Smooth muscle cell (in vitro differentiated cells): Measurements from ENCODE around the gene AIMP2. TPM values are rescaled to one million over a fixed set of nuclear protein-coding genes. Genes with fewer than 3 reads are reported as not detected.
A peak's percentile ranks its signal among the peaks of the same experiment; 100 is the strongest.
"Not testable (repeated sequence)": the region's sequence is repeated elsewhere in the genome, so short reads cannot be mapped to it uniquely, and the experiment has no call there.

Source experiments
- DNase-seq: peaks from one replicate; lab custom pipeline; 2025; ENCODE audit not compliant: unreplicated experiment; lab: John Stamatoyannopoulos, UW
- H2AFZ ChIP-seq: fragments of 200-600 bp; sonication (generic); 2 replicates; pipeline ENCODE4 v1.6.0; 2016; ENCODE audit warnings: antibody characterized with exemption, low read depth, mild to moderate bottlenecking
- H3F3A ChIP-seq: fragments of 200-600 bp; sonication (generic); 2 replicates; pipeline ENCODE4 v1.6.0; 2017; ENCODE audit warnings: antibody characterized with exemption, low read depth
- H3K27ac ChIP-seq: fragments of 200-600 bp; sonication (generic); 2 replicates; pipeline ENCODE4 v1.5.1; 2016; ENCODE audit warnings: low read depth, mild to moderate bottlenecking
- H3K27me3 ChIP-seq: fragments of 200-600 bp; sonication (generic); 2 replicates; pipeline ENCODE4 v1.6.1; 2016; ENCODE audit warnings: low read depth, mild to moderate bottlenecking
- H3K36me3 ChIP-seq: fragments of 200-600 bp; sonication (generic); 2 replicates; pipeline ENCODE4 v1.5.1; 2016; ENCODE audit warnings: low read depth
- H3K4me1 ChIP-seq: fragments of 200-600 bp; sonication (generic); 2 replicates; pipeline ENCODE4 v1.5.1; 2016; ENCODE audit warnings: low read depth
- H3K4me2 ChIP-seq: fragments of 200-600 bp; sonication (generic); 2 replicates; pipeline ENCODE4 v1.6.0; 2016; ENCODE audit warnings: mild to moderate bottlenecking
- H3K4me3 ChIP-seq: fragments of 200-600 bp; sonication (generic); 2 replicates; pipeline ENCODE4 v1.5.1; 2016; ENCODE audit warnings: mild to moderate bottlenecking
- H3K79me2 ChIP-seq: fragments of 200-600 bp; sonication (generic); 2 replicates; pipeline ENCODE4 v1.6.0; 2016; ENCODE audit warnings: low read depth, mild to moderate bottlenecking
- H3K9ac ChIP-seq: fragments of 200-600 bp; sonication (generic); 2 replicates; pipeline ENCODE4 v1.6.0; 2016; ENCODE audit warnings: low read depth
- H3K9me3 ChIP-seq: fragments of 200-600 bp; sonication (generic); replicated peaks from 2 replicates; pipeline ENCODE4 v1.5.1; 2016; ENCODE audit warnings: low read depth
- H4K20me1 ChIP-seq: fragments of 200-600 bp; sonication (generic); 2 replicates; pipeline ENCODE4 v1.6.0; 2016; ENCODE audit warnings: low read depth
- WGBS: methylation state at CpG from one replicate; pipeline ENCODE4 v1.1.7; 2016; ENCODE audit warnings: low lambda C conversion rate; 5-methylcytosine and 5-hydroxymethylcytosine counted together
- polyA plus RNA-seq: library from polyadenylated mRNA; unstranded; fragments of >200 nt; fragmentation: Nextera tagmentation; extraction: Ambion mirVana; gene quantifications from 2 replicates; pipeline ENCODE4 v1.2.1, GENCODE V29; 2016
- total RNA-seq: library from RNA; depleted of rRNA; stranded (reverse); fragments of >200 nt; gene quantifications from 2 replicates; pipeline ENCODE4 v1.2.3, GENCODE V29; 2014
- TF ChIP-seq, protein P1 (sequence below): fragments of 200-600 bp; sonication (generic); IDR thresholded peaks from 2 replicates; pipeline ENCODE4 v1.5.1; 2017; ENCODE audit warnings: borderline replicate concordance, mild to moderate bottlenecking, antibody characterized with exemption; ENCODE audit not compliant: insufficient read depth, poor library complexity, severe bottlenecking

Gene AIMP2
- 28.5 and 43.7 TPM in 2 replicates for total RNA-seq
- polyA plus RNA-seq: 30.1 and 43.4 TPM in 2 replicates

GRCh38 chr7:6008668-6009611 lies at the start of gene AIMP2, which contains the start of gene PMS2:
AIMP2 (plus strand) TSS chr7:6009272; CDS start chr7:6009364, 92 bp downstream.
PMS2 (minus strand) TSS chr7:6009049; CDS start chr7:6009019, 30 bp downstream.
- 1% methylated on average over 69 of the region's 84 CpGs for WGBS
- H4K20me1 ChIP-seq: no peaks in the 10 kb centered on the region
- H3K79me2 ChIP-seq: peaks cover 57% of the 10 kb centered on the region
- H3K9me3 ChIP-seq: no peaks in the 10 kb centered on the region
- H3K9ac ChIP-seq: peak within 1 kb of the TSS; percentile 73
- peak within 1 kb of the TSS; percentile 85 for H3K4me2 ChIP-seq
- H3K4me1 ChIP-seq: peaks cover 3% of the 10 kb centered on the region
- no peaks in the 10 kb centered on the region for H3K27me3 ChIP-seq
- H3K4me3 ChIP-seq: peak within 1 kb of the TSS; percentile 70
- no peaks in the 10 kb centered on the region for H3K36me3 ChIP-seq
- peak; percentile 91 for DNase-seq
- TF ChIP-seq, protein P1, sequence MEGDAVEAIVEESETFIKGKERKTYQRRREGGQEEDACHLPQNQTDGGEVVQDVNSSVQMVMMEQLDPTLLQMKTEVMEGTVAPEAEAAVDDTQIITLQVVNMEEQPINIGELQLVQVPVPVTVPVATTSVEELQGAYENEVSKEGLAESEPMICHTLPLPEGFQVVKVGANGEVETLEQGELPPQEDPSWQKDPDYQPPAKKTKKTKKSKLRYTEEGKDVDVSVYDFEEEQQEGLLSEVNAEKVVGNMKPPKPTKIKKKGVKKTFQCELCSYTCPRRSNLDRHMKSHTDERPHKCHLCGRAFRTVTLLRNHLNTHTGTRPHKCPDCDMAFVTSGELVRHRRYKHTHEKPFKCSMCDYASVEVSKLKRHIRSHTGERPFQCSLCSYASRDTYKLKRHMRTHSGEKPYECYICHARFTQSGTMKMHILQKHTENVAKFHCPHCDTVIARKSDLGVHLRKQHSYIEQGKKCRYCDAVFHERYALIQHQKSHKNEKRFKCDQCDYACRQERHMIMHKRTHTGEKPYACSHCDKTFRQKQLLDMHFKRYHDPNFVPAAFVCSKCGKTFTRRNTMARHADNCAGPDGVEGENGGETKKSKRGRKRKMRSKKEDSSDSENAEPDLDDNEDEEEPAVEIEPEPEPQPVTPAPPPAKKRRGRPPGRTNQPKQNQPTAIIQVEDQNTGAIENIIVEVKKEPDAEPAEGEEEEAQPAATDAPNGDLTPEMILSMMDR: no peak
- H2AFZ ChIP-seq: peak within 1 kb of the TSS; percentile 84
- peak within 1 kb of the TSS; percentile 79 for H3K27ac ChIP-seq
- H3F3A ChIP-seq: peaks cover 4% of the 10 kb centered on the region

DNA sequence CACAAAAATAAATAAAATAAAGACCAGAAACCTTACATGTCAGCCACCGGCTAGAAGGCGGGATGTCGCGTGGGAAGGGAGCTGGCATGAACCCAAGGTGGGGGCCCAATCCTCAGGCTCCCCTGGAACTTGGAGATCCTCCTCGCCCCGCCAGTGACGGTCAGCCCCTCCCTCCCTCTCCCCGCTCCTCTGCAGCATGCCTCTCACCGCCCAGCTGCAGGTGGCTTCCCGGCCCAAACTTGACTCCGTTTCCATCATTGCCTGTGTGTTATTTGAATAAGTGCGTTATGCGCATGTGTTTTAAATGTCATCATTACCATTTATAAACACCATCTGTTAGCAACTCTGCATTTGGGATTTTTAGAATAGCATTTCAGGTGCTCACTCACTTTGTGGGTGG lies 45.9 kb upstream of the AIMP2 start:
- H4K20me1 ChIP-seq, H2AFZ ChIP-seq, H3K9me3 ChIP-seq, H3K27me3 ChIP-seq, H3K9ac ChIP-seq, H3K36me3 ChIP-seq, H3F3A ChIP-seq, H3K4me3 ChIP-seq, H3K79me2 ChIP-seq, H3K4me1 ChIP-seq, H3K27ac ChIP-seq, H3K4me2 ChIP-seq, DNase-seq: not testable (repeated sequence)
- WGBS: no CpG with 5 or more reads among the region's 13 CpGs

GRCh38 chr7:5963810-5964209 lies 45.3 kb upstream of the AIMP2 start:
- WGBS: 75% methylated on average over 5 of the region's 7 CpGs
- not testable (repeated sequence) for H3K27ac ChIP-seq

DNA sequence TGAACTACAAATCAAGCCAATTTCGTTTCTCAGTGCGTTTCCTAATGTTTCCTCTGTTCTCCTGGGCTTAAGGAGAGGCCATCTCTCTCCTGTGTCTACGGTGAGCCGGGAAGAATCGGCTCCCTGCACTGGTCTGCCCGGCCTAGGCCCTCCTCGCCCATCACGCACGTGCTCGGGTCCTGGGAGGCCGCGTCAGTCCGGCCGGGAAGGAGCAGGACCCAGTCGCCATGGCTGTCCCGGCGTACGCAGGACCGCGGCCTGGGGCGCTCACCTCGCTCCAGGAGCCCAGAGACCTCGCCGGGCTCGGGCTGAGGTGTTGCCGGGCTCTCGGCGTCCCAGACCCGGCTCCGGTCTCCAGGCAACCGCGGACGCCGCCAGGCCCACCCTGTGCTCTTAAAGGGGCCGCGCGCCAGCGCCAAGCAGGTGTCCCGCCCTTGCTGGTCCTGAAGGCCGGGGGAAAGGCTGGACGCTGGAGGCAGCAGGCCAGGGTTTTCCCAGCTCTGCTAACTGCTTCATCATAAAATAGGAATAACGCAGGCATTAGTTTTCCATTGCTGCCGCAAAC lies 38.6 kb upstream of the AIMP2 start, which contains the start of gene RSPH10B:
TSS of gene RSPH10B (minus strand) at position 343 of the 565 bp plus-strand sequence. CDS start 3,573 bp downstream, outside the sequence.
- not testable (repeated sequence) for H3K4me1 ChIP-seq, H3K9me3 ChIP-seq, H3K36me3 ChIP-seq, H2AFZ ChIP-seq, H3K9ac ChIP-seq, H3K4me3 ChIP-seq, H3F3A ChIP-seq, DNase-seq, H3K27ac ChIP-seq, H3K27me3 ChIP-seq, H4K20me1 ChIP-seq, H3K79me2 ChIP-seq
- 6% methylated on average over 30 of the region's 43 CpGs for WGBS
- peak within 1 kb of the TSS; percentile 73 for H3K4me2 ChIP-seq

More at GRCh38 chr7:5963810-5964209, 45.3 kb upstream of the AIMP2 start:
- not testable (repeated sequence) for H3K9ac ChIP-seq, H3K79me2 ChIP-seq, H3K4me2 ChIP-seq, H2AFZ ChIP-seq, H3K4me1 ChIP-seq, H3K27me3 ChIP-seq, DNase-seq, H3F3A ChIP-seq, H3K36me3 ChIP-seq, H4K20me1 ChIP-seq, H3K9me3 ChIP-seq, H3K4me3 ChIP-seq

GRCh38 chr7:5973580-5973979 lies 35.5 kb upstream of the AIMP2 start:
- H2AFZ ChIP-seq: not testable (repeated sequence)
- WGBS: no CpG with 5 or more reads among the region's 8 CpGs

GRCh38 chr7:5979680-5980314 lies 29.3 kb upstream of the AIMP2 start:
- not testable (repeated sequence) for H3K27me3 ChIP-seq, H3K36me3 ChIP-seq, H3K79me2 ChIP-seq, DNase-seq, H3K4me3 ChIP-seq, H2AFZ ChIP-seq, H3F3A ChIP-seq, H3K9me3 ChIP-seq, H3K9ac ChIP-seq, H3K4me1 ChIP-seq, H3K4me2 ChIP-seq, H3K27ac ChIP-seq, H4K20me1 ChIP-seq
- WGBS: 72% methylated on average over 2 of the region's 12 CpGs

More at GRCh38 chr7:5973580-5973979, 35.5 kb upstream of the AIMP2 start:
- H3K4me2 ChIP-seq, H3K9me3 ChIP-seq, H3K27me3 ChIP-seq, H3K27ac ChIP-seq, H3K9ac ChIP-seq, H3K79me2 ChIP-seq, DNase-seq, H3K4me1 ChIP-seq, H3F3A ChIP-seq, H3K4me3 ChIP-seq, H3K36me3 ChIP-seq, H4K20me1 ChIP-seq: not testable (repeated sequence)

GRCh38 chr7:5987061-5987460 lies 22.0 kb upstream of the AIMP2 start:
- H2AFZ ChIP-seq, H3K79me2 ChIP-seq, H3K4me1 ChIP-seq, H3K9me3 ChIP-seq, DNase-seq, H3K4me3 ChIP-seq, H3K9ac ChIP-seq, H4K20me1 ChIP-seq, H3K27me3 ChIP-seq, H3K27ac ChIP-seq, H3K4me2 ChIP-seq, H3F3A ChIP-seq, H3K36me3 ChIP-seq: not testable (repeated sequence)
- 95% methylated on average over 15 of the region's 15 CpGs for WGBS
